HepG2 (cell line): Measurements from ENCODE around the gene CTSA. TPM values are rescaled to one million over a fixed set of nuclear protein-coding genes. Genes with fewer than 3 reads are reported as not detected.

Source experiments
- CC2D1A ChIP-seq: sonication (generic); formaldehyde crosslinking; IDR thresholded peaks from 2 replicates; pipeline ENCODE4 v1.8.1; 2023; ENCODE audit warnings: mild to moderate bottlenecking, missing genetic modification reagents
- CENPBD1 ChIP-seq: sonication (generic); formaldehyde crosslinking; IDR thresholded peaks from 2 replicates; pipeline ENCODE4 v1.8.0; 2022; ENCODE audit warnings: missing genetic modification reagents, low read depth, mild to moderate bottlenecking, borderline replicate concordance
- DNMT1 ChIP-seq: sonication (generic); formaldehyde crosslinking; IDR thresholded peaks from 2 replicates; pipeline ENCODE4 v1.5.1; 2020; ENCODE audit warnings: mild to moderate bottlenecking, missing genetic modification reagents
- E2F1 ChIP-seq: sonication (generic); formaldehyde crosslinking; IDR thresholded peaks from 2 replicates; pipeline ENCODE4 v1.5.0; 2020; ENCODE audit warnings: missing genetic modification reagents
- ETV6 ChIP-seq: sonication (generic); formaldehyde crosslinking; conservative IDR thresholded peaks from 2 replicates; pipeline ENCODE4 v1.4.0; 2020; ENCODE audit warnings: missing genetic modification reagents
- GZF1 ChIP-seq: sonication (generic); formaldehyde crosslinking; IDR thresholded peaks from 2 replicates; pipeline ENCODE4 v1.5.1; 2020; ENCODE audit warnings: mild to moderate bottlenecking, missing genetic modification reagents
- HNRNPK ChIP-seq: fragments of 200-400 bp; formaldehyde crosslinking; IDR thresholded peaks from 2 replicates; pipeline ENCODE4 v1.6.1; 2018; ENCODE audit warnings: low read length, low read depth, moderate library complexity, mild to moderate bottlenecking; ENCODE audit not compliant: poor library complexity, severe bottlenecking
- IRX3 ChIP-seq: sonication (generic); formaldehyde crosslinking; IDR thresholded peaks from 2 replicates; pipeline ENCODE4 v1.8.1; 2023; ENCODE audit warnings: mild to moderate bottlenecking, low read depth, missing genetic modification reagents, borderline replicate concordance
- KMT2B ChIP-seq: IDR thresholded peaks from 2 replicates; pipeline ENCODE4 v1.6.1; 2016; ENCODE audit warnings: missing genetic modification reagents, missing compliant biosample characterization
- NFRKB ChIP-seq: fragments of 450-650 bp; IDR thresholded peaks from 2 replicates; pipeline ENCODE4 v1.6.1; 2017
- RAD21 ChIP-seq: fragments of 450-650 bp; formaldehyde crosslinking; IDR thresholded peaks from 2 replicates; pipeline ENCODE4 v1.5.0; 2020; ENCODE audit warnings: mild to moderate bottlenecking
- SMYD3 ChIP-seq: sonication (generic); formaldehyde crosslinking; IDR thresholded peaks from 2 replicates; pipeline ENCODE4 v1.8.1; 2023; ENCODE audit warnings: mild to moderate bottlenecking, missing genetic modification reagents
- THAP11 ChIP-seq: IDR thresholded peaks from 2 replicates; pipeline ENCODE4 v1.6.1; 2016; ENCODE audit warnings: missing biosample characterization, missing genetic modification reagents
- XBP1 ChIP-seq: sonication (generic); formaldehyde crosslinking; IDR thresholded peaks from 2 replicates; pipeline ENCODE4 v1.5.0; 2020; ENCODE audit warnings: missing genetic modification reagents
- YY1 ChIP-seq: IDR thresholded peaks from 2 replicates; pipeline ENCODE4 v1.6.1; 2011; ENCODE audit warnings: low read length, low read depth, moderate library complexity, mild to moderate bottlenecking; ENCODE audit not compliant: insufficient read depth, insufficient replicate concordance
- ZNF138 ChIP-seq: sonication (generic); formaldehyde crosslinking; IDR thresholded peaks from 2 replicates; pipeline ENCODE4 v1.5.0; 2020; ENCODE audit warnings: mild to moderate bottlenecking, low read depth, missing genetic modification reagents
- ZNF234 ChIP-seq: sonication (generic); formaldehyde crosslinking; conservative IDR thresholded peaks from 2 replicates; pipeline ENCODE4 v1.5.1; 2020; ENCODE audit warnings: mild to moderate bottlenecking, missing genetic modification reagents
- ZNF318 ChIP-seq: sonication (generic); formaldehyde crosslinking; IDR thresholded peaks from 2 replicates; pipeline ENCODE4 v1.4.0; 2020; ENCODE audit warnings: mild to moderate bottlenecking, missing genetic modification reagents
- ZNF343 ChIP-seq: sonication (generic); formaldehyde crosslinking; IDR thresholded peaks from 2 replicates; pipeline ENCODE4 v1.4.0; 2020; ENCODE audit warnings: mild to moderate bottlenecking, missing genetic modification reagents
- ZNF766 ChIP-seq: sonication (generic); formaldehyde crosslinking; IDR thresholded peaks from 2 replicates; pipeline ENCODE4 v1.5.0; 2020; ENCODE audit warnings: missing genetic modification reagents, borderline replicate concordance
- ZSCAN9 ChIP-seq: IDR thresholded peaks from 2 replicates; pipeline ENCODE4 v1.6.1; 2016; ENCODE audit warnings: borderline replicate concordance
- polyA plus RNA-seq, 8 experiments: library from polyadenylated mRNA; depleted of rRNA in 3 of 8; stranded (reverse) in 7 of 8; unstranded in 1 of 8; fragments of >200 nt; fragmentation: Illumina TruSeq in 4 of 8; extraction: Trizol in 4 of 8; gene quantifications; 2 replicates each; pipeline versions ENCODE4 v1.2.1 to v1.2.3, GENCODE V29; 2011 to 2016; ENCODE audit warnings: low read depth in 4 of 8, missing spikeins in 1 of 8, mixed read lengths in 1 of 8; ENCODE audit not compliant: insufficient read depth in 1 of 8
- total RNA-seq, 5 experiments: library from RNA; depleted of rRNA; stranded (reverse); fragments of >200 nt; fragmentation: Illumina TruSeq; extraction: Trizol; gene quantifications; 2 replicates each; pipeline ENCODE4 v1.2.3, GENCODE V29; 2016; ENCODE audit warnings: low read depth in 1 of 5

The CTSA gene
- total and polyA plus RNA-seq, 2 of the 13 experiments (the other 11 are each of a cell fraction or from before 2014, with no cell fraction given), result 202 to 231 TPM

- TF ChIP-seq ZNF318 (CRISPR knock-in tag) (peak; percentile 14; the same call in 1 of the 2 replicates), SMYD3 (CRISPR knock-in tag) (no peak), THAP11 (CRISPR knock-in tag) (peak; percentile 61), ZSCAN9 (CRISPR knock-in tag) (peak; percentile 88), RAD21 (CRISPR knock-in tag) (peak; percentile 33; the same call in 1 of the 2 replicates), KMT2B (CRISPR knock-in tag) (0 out of 2 replicates have a peak, but pooled peaks have one; percentile 53), XBP1 (CRISPR knock-in tag) (0 out of 2 replicates have a peak, but pooled peaks have one; percentile 7), ZNF138 (CRISPR knock-in tag) (no peak; the same call in 1 of the 2 replicates), CC2D1A (peak; percentile 86; the same call in 1 of the 2 replicates), HNRNPK (no peak), YY1 (no peak), CENPBD1 (CRISPR knock-in tag) (no peak), IRX3 (CRISPR knock-in tag) (no peak), DNMT1 (CRISPR knock-in tag) (0 out of 2 replicates have a peak, but pooled peaks have one; percentile 66), ZNF343 (CRISPR knock-in tag) (peak; percentile 80; the same call in 1 of the 2 replicates), ZNF766 (CRISPR knock-in tag) (no peak), GZF1 (no peak; the same call in 1 of the 2 replicates), E2F1 (CRISPR knock-in tag) (no peak), ETV6 (no peak; the same call in 1 of the 2 replicates), NFRKB (no peak), ZNF234 (CRISPR knock-in tag) (0 out of 2 replicates have a peak, but pooled peaks have one; percentile 57)
Observed at GRCh38 chr20:45927071-45927878, 36.1 kb downstream of the CTSA start (continued).
